PC-9 (cell line): ENCODE measurements around the gene FNDC7.

Experiments
- EZH2 ChIP-seq: fragments of 200-600 bp; sonication (generic); IDR thresholded peaks from 2 replicates; pipeline ENCODE4 v1.8.0; 2017; ENCODE audit warnings: antibody characterized with exemption, low read depth
- TF ChIP-seq, protein P1 (sequence below): fragments of 200-600 bp; sonication (generic); conservative IDR thresholded peaks from 2 replicates; pipeline ENCODE4 v1.6.1; 2017; ENCODE audit warnings: mixed run types, antibody characterized with exemption, mild to moderate bottlenecking, moderate library complexity

DNA sequence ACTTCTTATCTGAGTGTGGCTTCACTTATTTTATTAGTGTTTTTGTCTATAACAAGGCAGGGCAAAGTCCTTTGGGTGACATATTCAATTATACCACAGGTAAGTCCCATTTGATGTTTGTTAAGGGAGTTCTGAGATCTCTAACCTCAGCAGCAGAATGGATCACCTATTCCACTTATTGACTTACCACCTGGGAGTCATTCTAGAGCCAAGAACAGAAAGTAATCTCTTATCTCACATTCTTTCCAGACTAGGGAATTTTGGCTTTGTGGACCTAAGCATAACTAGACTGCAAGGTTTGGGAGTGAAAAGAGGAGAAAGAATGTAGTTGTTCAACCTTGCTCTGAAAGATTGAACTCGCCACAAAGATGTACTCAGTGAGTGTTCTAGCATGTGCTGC, 13.2 kb downstream of the FNDC7 start:
- TF ChIP-seq, protein P1, sequence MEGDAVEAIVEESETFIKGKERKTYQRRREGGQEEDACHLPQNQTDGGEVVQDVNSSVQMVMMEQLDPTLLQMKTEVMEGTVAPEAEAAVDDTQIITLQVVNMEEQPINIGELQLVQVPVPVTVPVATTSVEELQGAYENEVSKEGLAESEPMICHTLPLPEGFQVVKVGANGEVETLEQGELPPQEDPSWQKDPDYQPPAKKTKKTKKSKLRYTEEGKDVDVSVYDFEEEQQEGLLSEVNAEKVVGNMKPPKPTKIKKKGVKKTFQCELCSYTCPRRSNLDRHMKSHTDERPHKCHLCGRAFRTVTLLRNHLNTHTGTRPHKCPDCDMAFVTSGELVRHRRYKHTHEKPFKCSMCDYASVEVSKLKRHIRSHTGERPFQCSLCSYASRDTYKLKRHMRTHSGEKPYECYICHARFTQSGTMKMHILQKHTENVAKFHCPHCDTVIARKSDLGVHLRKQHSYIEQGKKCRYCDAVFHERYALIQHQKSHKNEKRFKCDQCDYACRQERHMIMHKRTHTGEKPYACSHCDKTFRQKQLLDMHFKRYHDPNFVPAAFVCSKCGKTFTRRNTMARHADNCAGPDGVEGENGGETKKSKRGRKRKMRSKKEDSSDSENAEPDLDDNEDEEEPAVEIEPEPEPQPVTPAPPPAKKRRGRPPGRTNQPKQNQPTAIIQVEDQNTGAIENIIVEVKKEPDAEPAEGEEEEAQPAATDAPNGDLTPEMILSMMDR, result no peak
- TF ChIP-seq EZH2, result no peak
